DND-41 (cell line): ENCODE data around the gene MGME1.

Experiments
- EZH2 ChIP-seq: IDR thresholded peaks from 3 replicates; pipeline ENCODE4 v1.6.1; 2012; ENCODE audit warnings: borderline replicate concordance, low read depth, mild to moderate bottlenecking, moderate library complexity, low read length, inconsistent platforms; ENCODE audit not compliant: severe bottlenecking
- TF ChIP-seq, protein P1 (sequence below): IDR thresholded peaks from 2 replicates; pipeline ENCODE4 v1.5.1; 2012; ENCODE audit warnings: borderline replicate concordance, low read length, moderate library complexity, mild to moderate bottlenecking; ENCODE audit not compliant: poor library complexity, severe bottlenecking; ENCODE audit errors: extremely low read depth

DNA sequence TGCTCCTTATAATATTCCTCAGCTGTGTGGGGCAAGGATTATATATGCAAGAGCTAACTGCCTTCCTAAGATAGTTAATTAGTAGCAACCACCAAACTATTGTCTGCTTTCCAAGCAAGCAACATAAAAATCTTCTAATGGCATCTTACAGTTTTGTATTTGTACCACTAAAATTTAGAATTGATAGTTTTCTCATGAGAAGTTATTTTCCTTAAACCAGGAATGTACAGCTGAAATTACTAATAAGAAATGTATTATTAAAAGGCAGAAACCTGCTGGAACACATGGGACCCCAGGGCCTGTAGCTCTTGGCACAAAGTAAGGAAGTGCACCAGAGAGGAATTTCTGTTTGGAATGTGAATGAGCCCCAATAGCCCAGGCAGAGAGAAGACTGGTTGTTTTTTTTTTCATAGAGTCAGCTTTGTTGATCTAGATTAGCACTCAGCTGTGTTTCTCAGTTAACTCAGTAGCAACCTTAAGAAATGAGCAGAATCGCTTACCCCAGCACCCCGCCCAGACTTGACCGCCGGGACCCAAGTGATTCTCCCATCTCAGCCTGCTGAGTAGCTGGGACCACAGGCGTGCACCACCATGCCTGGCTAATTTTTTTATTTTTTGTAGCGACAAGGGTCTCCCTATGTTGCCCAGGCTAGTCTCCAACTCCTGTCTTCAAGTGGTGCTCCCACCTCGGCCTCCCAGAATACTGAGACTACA lies 2.6 kb downstream of the MGME1 start:
- TF ChIP-seq, protein P1, sequence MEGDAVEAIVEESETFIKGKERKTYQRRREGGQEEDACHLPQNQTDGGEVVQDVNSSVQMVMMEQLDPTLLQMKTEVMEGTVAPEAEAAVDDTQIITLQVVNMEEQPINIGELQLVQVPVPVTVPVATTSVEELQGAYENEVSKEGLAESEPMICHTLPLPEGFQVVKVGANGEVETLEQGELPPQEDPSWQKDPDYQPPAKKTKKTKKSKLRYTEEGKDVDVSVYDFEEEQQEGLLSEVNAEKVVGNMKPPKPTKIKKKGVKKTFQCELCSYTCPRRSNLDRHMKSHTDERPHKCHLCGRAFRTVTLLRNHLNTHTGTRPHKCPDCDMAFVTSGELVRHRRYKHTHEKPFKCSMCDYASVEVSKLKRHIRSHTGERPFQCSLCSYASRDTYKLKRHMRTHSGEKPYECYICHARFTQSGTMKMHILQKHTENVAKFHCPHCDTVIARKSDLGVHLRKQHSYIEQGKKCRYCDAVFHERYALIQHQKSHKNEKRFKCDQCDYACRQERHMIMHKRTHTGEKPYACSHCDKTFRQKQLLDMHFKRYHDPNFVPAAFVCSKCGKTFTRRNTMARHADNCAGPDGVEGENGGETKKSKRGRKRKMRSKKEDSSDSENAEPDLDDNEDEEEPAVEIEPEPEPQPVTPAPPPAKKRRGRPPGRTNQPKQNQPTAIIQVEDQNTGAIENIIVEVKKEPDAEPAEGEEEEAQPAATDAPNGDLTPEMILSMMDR = no peak
- TF ChIP-seq EZH2 = no peak
